Activated naive CD4-positive, alpha-beta T cell treated with anti-CD3 and anti-CD28 coated beads, Interleukin-2, amount 50 U/mL, for 16 hours (primary cell): ENCODE measurements around the gene CCDC91.
"Not testable (repeated sequence)": the region's sequence is repeated elsewhere in the genome, so short reads cannot be mapped to it uniquely, and the experiment has no call there.

Experiments
- DNase-seq: peaks from one replicate; pipeline ENCODE4 v3.0.0-alpha.2; 2020

CCDC91 gene

DNA sequence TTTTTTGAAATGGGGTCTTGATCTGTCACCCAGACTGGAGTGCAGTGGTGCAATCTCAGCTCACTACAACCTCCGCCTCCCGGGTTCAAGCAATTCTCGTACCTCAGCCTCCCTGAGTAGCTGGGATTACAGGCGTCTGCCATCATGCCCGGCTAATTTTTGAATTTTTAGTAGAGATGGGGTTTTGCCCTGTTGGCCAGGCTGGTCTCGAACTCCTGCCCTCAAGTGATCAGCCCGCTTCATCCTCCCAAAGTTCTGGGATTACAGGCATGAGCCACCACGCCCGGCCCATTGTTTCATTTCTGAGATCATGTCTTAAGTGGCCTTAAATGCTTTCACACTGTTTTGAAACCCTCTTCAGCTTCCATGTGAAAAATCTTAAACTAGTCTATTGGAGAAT is 281.5 kb downstream of the CCDC91 start:
- not testable (repeated sequence) for DNase-seq

DNA sequence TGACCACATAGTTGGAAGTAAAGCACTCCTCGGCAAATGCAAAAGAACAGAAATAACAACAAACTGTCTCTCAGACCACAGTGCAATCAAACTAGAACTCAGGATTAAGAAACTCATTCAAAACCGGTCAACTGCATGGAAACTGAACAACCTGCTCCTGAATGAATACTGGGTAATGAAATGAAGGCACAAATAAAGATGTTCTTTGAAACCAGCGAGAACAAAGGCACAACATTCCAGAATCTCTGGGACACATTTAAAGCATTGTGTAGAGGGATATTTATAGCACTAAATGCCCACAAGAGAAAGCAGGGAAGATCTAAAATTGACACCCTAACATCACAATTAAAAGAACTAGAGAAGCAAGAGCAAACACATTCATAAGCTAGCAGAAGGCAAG is 285.9 kb downstream of the CCDC91 start:
- DNase-seq, result not testable (repeated sequence)

DNA sequence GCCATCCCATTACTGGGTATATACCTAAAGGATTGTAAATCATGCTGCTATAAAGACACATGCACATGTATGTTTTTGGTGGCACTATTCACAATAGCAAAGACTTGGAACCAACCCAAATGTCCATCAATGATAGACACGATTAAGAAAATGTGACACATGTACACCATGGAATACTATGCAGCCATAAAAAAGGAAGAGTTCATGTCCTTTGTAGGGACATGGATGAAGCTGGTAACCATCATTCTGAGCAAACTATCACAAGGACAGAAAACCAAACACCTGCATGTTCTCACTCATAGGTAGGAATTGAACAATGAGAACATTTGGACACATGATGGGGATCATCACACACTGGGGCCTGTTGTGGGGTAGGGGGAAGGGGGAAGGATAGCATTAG is 288.8 kb downstream of the CCDC91 start:
- not testable (repeated sequence) for DNase-seq

DNA sequence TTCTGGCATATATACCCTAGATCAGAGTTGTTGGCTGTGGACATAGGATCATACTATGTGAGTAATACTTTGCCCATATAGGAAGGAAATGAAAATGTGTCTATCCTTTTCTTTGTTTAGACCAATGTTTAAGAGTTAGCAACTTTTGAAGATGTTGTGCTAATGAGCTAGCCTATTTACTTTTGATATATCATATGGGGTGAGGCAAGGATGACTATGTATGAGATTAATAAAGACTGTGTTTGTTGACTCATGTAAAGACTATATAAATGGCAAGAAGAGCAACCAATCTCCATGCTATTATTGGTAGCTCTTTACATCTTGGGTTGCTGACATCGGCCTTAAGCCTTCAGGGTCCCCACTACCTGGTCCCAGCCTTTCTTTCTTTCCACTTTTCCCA is 289.4 kb downstream of the CCDC91 start:
- no peak for DNase-seq

DNA sequence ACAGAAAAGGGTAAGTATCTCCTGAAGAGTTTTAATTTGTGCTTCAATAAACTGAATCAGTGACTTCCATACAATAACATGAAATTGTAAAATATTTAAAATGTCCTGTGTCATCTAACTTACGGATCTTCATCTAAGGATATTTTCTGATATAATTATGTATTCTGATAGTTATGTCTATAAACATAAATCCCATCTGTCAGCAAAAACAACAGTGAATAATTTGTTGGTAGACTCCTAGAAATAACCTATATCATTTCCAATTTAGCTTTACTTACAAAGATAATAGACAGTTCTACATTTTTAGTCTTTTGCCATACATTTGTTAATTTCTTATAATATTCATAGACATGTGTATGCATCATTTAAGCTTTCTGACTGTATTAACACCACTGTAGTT is 293.9 kb downstream of the CCDC91 start:
- no peak for DNase-seq

DNA sequence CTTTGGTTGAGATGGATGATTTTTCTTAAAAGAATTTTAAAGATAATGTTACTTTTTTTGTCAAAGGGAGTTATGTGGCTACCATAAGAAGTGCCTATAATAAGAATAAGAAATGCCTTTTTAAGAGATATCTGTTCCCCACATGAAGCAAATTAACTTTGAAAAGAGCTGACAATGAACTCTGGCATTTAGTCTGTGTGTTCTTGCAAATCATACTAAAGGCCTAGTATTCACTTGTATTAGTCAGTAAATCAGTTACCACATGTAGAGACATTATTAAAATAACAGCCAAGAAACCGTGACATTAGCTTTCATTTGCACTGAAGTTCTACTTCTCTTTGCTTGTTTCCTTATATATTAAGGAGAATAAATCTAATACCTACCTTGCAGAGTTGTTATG is 296.3 kb downstream of the CCDC91 start:
- DNase-seq, result no peak

DNA sequence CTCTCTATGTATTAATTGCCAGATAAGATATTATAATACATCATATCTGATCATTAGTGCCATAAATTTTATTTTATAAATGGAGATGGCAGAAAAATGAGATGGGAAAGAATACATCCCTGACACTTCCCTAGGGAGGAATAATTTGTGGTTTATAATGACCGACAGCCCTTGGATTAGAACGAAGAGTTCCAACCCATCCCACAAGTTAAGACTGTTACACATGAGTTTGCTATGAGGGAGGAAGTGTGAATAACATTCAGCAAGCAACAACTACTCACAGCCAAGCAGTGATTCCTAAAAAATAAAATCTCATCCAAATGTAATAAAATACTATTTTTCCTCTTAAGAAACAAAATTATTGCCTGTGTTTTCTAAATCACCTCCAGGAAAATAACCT is 299.0 kb downstream of the CCDC91 start:
- no peak for DNase-seq

DNA sequence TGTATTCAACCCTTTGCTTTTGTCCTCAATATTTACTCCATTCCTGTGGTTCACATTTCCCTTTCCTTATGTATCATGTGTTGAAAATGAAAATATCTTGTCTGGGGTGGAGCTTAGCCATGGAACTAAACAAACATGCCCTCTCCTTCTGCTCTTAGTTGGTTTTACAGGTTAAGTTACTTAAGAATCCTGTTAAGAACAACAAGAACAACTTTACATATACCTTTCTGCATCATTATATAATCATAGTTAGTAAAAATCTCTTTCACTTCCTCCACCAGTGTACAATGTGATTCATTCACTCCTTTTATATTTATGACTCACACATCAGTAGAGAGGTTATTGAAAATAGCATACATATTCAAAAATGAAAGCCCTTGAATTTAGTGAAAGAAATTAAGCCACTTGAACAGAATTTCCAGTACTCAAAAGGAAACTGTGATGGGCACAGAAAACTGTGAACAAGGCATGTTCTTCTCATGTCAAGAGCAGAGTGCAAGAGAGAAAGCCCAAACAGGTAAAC is 307.7 kb downstream of the CCDC91 start:
- no peak for DNase-seq

DNA sequence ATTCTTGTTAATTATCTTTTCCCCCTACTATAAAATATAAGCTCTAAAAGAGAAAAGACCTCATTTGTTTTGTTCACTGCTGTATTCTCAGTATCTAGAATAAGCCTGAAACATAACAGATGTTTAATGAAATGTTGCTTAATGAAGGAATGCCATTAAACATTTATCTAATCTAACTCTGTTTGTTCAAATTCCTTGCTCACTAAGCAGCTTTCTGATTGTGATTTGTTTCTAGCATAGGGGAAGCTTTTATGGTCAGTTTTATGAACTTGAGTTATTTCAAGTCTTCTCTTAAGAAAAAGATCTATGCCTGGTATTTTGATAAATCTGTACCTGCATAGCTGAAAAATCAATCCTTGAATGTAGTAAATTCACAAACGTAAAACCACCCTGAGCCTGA is 308.6 kb downstream of the CCDC91 start:
- no peak for DNase-seq

DNA sequence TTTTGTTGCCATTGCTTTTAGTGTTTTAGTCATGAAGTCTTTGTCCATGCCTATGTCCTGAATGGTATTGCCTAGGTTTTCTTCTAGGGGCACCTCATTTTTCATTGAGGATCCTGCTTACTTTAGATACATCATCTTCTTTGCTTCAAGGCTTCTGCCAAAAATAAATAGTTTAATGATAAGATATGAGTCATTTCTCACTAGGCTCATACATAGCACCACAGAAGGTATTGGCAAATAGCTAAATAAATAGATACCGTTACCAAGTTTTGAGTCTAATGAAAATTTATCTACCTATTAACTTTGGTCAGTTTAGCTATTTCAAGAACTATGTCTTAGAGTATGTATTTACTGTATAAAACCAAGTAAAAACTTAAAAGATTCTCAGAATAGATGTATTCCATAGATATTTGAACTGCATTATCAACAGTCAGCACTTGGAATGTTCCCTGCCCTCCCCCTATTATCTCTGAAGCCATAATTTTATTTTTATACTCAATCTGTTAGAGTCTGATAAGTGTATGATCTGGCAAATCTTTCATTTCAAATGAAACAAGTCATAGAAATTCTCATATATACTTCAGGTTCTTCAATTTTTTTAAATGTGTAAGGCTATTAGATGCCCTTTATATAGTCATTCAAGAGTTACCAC is 310.2 kb downstream of the CCDC91 start:
- no peak for DNase-seq

DNA sequence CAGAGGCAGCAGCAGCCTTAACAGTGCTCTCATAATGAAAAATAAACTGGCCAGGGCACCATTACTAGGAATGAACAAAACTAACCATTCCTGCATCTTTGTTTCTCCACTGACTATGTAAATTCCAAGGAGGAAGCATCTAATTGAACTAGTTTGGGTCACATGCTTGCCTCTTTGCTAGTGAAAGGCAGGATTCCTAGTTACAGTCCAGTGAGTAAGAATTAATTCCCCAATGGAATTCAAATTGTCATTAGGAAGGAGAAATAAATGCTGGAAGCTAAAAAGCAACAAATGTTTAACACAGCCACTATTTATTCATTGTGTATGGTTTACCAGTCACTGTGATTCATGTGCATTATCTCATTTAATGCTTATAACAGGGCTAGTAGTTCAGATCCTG is 316.0 kb downstream of the CCDC91 start:
- no peak for DNase-seq

DNA sequence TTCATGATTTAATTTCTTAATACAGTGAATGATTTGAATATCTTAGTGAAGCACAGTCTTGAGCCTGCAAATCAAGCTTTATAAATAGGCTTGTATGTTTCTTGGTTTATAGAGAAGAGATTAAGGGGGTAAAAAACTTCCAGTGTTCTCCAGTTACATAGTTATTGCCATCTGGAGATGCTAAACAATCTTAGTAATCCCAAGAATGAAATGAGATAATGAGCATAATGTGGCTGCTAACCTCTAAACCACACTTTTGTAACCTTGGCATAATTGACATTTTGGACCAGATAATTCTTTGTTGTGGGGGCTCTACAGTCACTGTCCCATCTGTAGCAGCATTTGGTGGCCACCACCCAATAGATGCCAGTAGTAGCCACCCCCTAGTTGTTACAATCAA is 316.8 kb downstream of the CCDC91 start:
- DNase-seq, result no peak

DNA sequence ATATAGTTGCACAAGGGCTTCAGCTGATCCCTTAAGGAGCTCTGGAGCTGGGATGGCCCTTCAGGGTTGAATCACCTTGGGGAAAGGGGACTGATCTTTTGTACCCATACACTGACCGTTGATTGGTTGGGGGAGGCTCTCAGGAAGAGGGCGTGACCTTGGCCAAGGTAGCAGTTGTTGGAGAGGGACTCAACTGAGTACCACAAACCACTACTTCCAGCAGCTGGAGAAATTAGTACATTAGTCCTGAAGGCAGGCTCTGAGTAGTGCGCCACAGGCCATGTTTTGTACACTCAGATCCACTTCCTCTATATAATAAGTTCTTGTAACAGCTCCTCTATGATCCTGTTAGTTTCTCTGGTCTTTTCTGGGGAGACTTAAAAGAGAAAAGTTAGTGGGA is 317.6 kb downstream of the CCDC91 start:
- no peak for DNase-seq

DNA sequence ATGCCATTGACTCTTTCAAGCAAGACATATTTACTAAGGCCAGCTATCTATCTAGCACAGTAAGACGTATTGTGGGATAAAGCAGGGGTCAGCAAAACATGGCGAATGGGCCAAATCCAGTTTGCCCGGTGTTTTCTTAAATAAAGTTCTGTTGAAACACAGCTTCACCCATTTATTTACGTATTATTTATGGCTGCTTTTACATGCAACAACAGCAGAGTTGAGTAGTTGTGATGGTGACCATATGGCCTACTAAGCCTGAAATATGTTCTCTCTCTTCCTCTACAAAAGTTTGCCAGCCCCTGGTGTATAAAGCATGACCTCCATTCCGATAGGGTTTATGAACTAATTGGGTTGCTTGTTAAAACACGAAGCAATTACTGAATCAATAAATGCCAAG is 322.1 kb downstream of the CCDC91 start:
- DNase-seq, result no peak

DNA sequence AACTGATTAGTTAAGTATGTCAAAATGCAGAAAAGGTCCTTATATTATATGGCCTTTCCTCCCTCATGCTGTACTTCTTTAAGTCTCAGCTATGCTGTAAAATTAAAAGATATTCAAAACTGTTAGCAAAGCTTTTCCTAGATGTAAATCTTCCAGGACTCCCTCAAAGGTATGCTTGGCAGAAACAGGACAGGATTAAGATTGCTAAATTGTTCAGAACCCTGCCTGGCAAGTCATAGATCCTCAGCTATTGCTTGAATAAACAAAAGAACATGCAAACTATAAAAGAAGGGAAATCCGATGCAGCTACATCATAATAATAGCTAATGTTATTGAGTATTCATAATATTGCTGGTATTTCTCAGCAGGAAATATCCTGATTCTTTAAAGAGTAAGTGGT is 322.6 kb downstream of the CCDC91 start:
- no peak for DNase-seq

DNA sequence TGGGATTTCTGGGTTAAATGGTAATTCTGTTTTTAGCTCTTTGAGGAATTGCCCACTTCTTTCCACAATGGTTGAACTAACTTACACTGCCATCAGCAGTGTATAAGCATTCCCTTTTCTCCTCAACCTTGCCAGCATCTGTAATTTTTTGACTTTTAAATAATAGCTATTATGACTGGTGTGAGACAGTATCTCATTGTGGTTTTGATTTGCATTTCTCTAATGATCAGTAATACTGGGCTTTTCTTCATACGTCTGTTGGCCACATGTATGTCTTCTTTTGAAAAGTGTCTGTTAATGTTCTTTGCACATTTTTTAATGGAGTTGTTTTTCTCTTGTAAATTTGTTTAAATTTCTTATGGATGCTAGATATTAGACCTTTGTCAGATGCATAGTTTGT is 323.7 kb downstream of the CCDC91 start:
- no peak for DNase-seq

DNA sequence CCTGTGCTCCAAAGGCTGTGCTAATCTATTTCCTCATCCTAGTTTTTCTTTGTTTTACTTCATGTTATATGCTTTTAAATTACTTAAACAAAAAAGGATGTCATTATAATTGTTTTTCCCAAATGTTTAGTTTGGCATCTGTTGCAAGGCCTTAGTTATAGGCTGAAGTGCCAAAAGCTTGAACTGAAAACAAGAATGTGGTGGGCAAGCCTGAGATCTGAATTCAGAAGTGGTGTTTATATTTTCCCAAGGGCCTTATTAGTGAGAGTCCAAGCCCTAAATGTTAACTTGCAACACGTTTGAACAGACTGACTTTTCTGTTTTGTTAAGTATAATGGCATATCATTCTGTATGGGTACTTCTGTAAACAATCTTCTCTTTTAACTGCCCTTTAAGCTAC is 326.8 kb downstream of the CCDC91 start:
- no peak for DNase-seq

DNA sequence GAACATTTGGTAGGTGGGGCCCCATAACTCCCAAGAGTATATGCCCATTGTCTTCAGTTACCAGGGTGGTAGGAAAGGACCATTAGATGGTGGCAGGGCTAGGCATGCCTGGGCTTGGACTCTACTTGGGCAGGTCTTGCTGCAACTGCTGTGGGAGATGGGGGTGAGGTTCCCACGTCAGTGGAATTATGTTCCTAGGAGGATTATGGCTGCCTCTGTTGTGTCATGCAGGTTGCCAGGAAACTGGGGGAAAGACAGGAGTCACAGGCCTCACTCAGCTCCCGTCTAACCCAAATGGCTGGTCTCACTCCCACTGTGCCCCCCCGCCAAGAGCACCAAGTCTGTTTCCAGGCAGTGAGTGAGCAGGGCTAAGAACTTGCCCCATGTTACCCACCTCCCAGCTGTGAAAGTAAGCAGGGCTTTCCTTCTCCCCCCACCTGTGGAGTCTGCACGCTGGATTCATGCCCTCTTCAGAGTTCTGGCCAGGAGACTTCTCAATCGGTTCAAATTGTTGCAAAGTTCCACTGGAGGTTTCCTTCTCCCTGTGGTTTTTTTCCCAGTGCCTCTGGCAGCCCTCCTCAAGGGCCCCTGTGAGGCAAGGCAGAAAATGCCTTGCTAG is 337.5 kb downstream of the CCDC91 start:
- no peak for DNase-seq

DNA sequence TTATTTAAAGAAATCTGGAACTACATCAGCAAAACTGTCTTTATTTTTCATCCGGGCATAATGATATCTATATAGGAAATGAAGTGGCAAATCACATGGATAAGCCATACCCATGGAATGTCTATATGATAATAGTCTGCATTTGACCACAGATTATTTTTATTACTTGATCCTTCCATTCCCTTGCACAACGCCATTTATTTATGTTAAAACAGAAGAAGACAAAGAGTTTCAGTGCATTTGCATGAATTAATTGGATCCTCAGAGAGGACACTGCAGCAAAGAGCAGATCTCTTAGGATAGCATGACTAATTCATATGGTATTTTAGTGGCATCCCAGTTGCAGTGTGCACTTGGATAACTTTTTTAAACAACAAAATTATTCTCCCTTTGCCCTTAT is 345.0 kb downstream of the CCDC91 start:
- no peak for DNase-seq

DNA sequence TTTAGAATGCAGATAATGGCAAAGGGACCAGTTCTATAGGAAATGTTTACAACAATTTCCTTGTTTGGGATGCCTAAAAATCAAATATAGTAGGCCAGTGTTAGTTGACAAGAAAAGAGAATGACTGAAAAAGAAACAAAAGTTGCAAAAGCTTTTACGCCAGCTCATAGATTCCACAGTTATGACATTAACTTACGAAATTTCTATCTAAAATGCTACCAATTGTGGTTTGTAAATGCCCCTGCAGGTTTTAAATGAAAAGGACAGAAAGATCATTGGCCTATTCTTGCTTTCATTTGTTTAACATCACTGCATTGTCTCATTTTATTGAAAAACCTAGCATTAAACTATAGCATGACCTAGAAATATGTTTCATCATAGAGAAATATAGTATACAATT is 345.8 kb downstream of the CCDC91 start:
- no peak for DNase-seq

DNA sequence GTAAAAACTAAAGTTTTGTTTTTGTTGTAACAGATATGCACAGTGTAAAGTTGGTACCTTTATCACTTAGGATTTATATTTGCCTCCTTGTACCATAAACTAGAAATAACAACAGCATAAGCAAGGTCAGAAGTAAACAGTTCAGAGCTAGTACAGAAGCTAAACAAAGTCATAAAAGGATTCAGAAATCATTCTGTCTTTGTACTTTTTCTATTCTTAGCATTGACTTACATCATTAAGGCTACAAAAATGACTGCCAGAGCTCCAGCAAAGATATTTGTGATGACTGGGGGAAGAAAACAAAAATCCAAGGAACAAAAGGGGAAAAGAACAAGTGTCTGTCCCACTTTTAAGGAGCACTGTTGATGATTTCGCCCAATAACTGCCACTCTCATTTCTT is 347.2 kb downstream of the CCDC91 start:
- DNase-seq, result no peak

DNA sequence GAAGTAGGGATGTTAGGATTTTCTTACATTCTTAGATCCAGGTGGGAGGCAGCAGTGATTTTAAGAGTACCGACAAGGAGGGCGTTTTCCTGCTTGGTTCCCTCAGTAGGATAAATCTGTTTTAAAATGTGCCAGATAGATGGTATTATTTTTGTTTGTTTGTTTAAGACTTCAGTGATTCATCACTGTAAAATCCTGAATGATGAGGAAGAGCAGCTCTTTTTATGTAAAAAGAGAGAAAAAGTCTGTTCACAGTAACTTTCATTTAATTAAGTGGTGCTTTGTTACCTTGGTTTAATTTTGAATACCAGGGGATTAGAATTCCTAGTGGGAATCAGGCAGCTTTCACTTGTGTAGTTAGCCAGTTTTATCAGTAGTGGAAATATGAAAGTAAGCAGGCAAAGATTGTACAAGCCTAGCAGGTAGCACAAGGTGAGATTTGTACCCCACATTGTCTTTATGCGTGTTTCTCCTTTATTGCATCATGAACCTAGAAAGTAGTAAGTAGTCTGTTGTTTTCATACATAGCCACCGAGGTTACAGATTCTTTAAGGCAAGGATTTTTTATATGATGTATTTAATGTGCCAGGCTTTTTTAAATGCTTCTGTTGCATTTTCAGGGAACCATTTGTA is 349.6 kb downstream of the CCDC91 start:
- no peak for DNase-seq

DNA sequence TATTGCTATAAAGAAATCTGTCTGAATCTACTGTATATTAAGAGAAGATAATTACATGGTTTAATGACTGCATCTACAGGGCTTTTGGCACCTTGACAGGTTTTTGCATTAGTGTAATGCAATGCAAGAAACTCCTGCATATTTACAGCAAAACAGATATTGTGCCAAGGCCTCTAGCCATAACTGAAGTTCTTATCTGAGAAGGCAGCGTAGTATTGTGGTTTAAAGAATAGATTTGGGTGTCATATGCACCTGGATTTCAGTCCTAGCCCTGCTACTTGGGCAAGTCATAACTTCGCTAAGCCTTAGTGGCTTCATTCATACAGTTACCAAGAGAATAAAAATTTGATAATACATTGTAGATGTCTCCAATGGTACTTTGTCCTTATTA is 350.1 kb downstream of the CCDC91 start:
- DNase-seq, result no peak
